GM12878 (cell line): ENCODE measurements around the gene PALMD.

ENCODE experiments used
- CREB1 ChIP-seq: IDR thresholded peaks from 2 replicates; pipeline ENCODE4 v1.6.1; 2012; ENCODE audit warnings: low read depth, mild to moderate bottlenecking, inconsistent platforms
- EZH2 ChIP-seq: IDR thresholded peaks from 2 replicates; pipeline ENCODE4 v1.6.1; 2012; ENCODE audit warnings: low read depth, mild to moderate bottlenecking, control low read depth, inconsistent platforms, low read length, borderline replicate concordance; ENCODE audit not compliant: control insufficient read depth
- GABPA ChIP-seq: IDR thresholded peaks from 2 replicates; pipeline ENCODE4 v1.6.1; 2014; ENCODE audit warnings: antibody characterized with exemption, low read depth, mild to moderate bottlenecking, inconsistent platforms
- KAT2A ChIP-seq: conservative IDR thresholded peaks from 2 replicates; pipeline ENCODE4 v1.6.1; 2011; ENCODE audit warnings: low read depth, low read length; ENCODE audit not compliant: control insufficient read depth
- MTA2 ChIP-seq: fragments of 450-650 bp; IDR thresholded peaks from 2 replicates; pipeline ENCODE4 v1.6.1; 2016; ENCODE audit warnings: low read depth, mild to moderate bottlenecking, moderate library complexity
- NR2C2 ChIP-seq: IDR thresholded peaks from 2 replicates; pipeline ENCODE4 v1.6.1; 2011; ENCODE audit warnings: borderline replicate concordance, low read depth; ENCODE audit not compliant: control insufficient read depth, insufficient read length
- SMC3 ChIP-seq: IDR thresholded peaks from 2 replicates; pipeline ENCODE4 v1.6.1; 2011; ENCODE audit warnings: low read length, improper control_type of control experiment, borderline replicate concordance
- SUZ12 ChIP-seq: fragments of 200-600 bp; sonication (generic); IDR thresholded peaks from one replicate; pipeline ENCODE4 v1.6.1; 2018; ENCODE audit warnings: antibody characterized with exemption, mild to moderate bottlenecking; ENCODE audit not compliant: unreplicated experiment
- TBL1XR1 ChIP-seq: IDR thresholded peaks from 2 replicates; pipeline ENCODE4 v1.6.1; 2012; ENCODE audit warnings: low read depth, low read length, improper control_type of control experiment
- YY1 ChIP-seq: IDR thresholded peaks from 2 replicates; pipeline ENCODE4 v1.6.1; 2011; ENCODE audit warnings: low read depth, mild to moderate bottlenecking, low read length
- TF ChIP-seq, protein P1 (sequence below): fragments of 150-350 bp; IDR thresholded peaks from 2 replicates; pipeline ENCODE4 v1.6.1; 2016; ENCODE audit warnings: low read depth, low read length
- TF ChIP-seq, protein P2 (sequence below): IDR thresholded peaks from 2 replicates; pipeline ENCODE4 v1.6.1; 2012; ENCODE audit warnings: mild to moderate bottlenecking, low read depth, low read length
- TF ChIP-seq, protein P3 (sequence below), 3 experiments: IDR thresholded peaks in 2 of 3; conservative IDR thresholded peaks in 1 of 3; 2 replicates each; pipeline ENCODE4 v1.5.1; 2011; ENCODE audit warnings: low read depth in 3 of 3, low read length in 3 of 3, mild to moderate bottlenecking in 3 of 3, control low read depth in 2 of 3, moderate library complexity in 2 of 3, inconsistent platforms in 1 of 3, mixed read lengths in 1 of 3; ENCODE audit not compliant: control insufficient read depth in 2 of 3, insufficient read depth in 1 of 3; ENCODE audit errors: extremely low read depth in 1 of 3
- TF ChIP-seq, protein P4 (sequence below): IDR thresholded peaks from 2 replicates; pipeline ENCODE4 v1.6.1; 2011; ENCODE audit warnings: mild to moderate bottlenecking, low read depth, low read length, moderate library complexity; ENCODE audit not compliant: insufficient replicate concordance

DNA sequence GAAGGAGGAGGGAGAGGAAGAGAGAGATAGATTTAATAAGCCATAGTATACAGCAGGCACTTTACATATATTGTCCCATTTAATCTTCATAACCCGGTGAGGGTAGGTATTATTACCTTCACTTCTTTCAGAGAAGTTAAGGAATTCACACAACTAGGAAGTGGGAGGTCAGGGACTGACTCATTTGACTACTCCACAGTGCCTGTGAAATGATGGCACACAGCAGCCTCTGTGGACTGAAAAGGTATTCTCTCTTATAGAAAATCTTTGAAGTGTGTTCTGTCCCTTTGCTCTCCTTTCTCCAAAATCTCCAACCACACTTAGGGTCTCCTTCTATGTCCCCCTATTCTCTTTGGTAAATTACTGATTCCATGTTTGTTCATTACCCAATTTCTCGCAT lies 23.9 kb downstream of the PALMD start:
- TF ChIP-seq, protein P1, sequence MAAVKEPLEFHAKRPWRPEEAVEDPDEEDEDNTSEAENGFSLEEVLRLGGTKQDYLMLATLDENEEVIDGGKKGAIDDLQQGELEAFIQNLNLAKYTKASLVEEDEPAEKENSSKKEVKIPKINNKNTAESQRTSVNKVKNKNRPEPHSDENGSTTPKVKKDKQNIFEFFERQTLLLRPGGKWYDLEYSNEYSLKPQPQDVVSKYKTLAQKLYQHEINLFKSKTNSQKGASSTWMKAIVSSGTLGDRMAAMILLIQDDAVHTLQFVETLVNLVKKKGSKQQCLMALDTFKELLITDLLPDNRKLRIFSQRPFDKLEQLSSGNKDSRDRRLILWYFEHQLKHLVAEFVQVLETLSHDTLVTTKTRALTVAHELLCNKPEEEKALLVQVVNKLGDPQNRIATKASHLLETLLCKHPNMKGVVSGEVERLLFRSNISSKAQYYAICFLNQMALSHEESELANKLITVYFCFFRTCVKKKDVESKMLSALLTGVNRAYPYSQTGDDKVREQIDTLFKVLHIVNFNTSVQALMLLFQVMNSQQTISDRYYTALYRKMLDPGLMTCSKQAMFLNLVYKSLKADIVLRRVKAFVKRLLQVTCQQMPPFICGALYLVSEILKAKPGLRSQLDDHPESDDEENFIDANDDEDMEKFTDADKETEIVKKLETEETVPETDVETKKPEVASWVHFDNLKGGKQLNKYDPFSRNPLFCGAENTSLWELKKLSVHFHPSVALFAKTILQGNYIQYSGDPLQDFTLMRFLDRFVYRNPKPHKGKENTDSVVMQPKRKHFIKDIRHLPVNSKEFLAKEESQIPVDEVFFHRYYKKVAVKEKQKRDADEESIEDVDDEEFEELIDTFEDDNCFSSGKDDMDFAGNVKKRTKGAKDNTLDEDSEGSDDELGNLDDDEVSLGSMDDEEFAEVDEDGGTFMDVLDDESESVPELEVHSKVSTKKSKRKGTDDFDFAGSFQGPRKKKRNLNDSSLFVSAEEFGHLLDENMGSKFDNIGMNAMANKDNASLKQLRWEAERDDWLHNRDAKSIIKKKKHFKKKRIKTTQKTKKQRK = no peak
- no peak for TF ChIP-seq TBL1XR1
- TF ChIP-seq, protein P2, sequence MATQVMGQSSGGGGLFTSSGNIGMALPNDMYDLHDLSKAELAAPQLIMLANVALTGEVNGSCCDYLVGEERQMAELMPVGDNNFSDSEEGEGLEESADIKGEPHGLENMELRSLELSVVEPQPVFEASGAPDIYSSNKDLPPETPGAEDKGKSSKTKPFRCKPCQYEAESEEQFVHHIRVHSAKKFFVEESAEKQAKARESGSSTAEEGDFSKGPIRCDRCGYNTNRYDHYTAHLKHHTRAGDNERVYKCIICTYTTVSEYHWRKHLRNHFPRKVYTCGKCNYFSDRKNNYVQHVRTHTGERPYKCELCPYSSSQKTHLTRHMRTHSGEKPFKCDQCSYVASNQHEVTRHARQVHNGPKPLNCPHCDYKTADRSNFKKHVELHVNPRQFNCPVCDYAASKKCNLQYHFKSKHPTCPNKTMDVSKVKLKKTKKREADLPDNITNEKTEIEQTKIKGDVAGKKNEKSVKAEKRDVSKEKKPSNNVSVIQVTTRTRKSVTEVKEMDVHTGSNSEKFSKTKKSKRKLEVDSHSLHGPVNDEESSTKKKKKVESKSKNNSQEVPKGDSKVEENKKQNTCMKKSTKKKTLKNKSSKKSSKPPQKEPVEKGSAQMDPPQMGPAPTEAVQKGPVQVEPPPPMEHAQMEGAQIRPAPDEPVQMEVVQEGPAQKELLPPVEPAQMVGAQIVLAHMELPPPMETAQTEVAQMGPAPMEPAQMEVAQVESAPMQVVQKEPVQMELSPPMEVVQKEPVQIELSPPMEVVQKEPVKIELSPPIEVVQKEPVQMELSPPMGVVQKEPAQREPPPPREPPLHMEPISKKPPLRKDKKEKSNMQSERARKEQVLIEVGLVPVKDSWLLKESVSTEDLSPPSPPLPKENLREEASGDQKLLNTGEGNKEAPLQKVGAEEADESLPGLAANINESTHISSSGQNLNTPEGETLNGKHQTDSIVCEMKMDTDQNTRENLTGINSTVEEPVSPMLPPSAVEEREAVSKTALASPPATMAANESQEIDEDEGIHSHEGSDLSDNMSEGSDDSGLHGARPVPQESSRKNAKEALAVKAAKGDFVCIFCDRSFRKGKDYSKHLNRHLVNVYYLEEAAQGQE = no peak
- TF ChIP-seq SMC3 = no peak
- TF ChIP-seq, protein P3, sequence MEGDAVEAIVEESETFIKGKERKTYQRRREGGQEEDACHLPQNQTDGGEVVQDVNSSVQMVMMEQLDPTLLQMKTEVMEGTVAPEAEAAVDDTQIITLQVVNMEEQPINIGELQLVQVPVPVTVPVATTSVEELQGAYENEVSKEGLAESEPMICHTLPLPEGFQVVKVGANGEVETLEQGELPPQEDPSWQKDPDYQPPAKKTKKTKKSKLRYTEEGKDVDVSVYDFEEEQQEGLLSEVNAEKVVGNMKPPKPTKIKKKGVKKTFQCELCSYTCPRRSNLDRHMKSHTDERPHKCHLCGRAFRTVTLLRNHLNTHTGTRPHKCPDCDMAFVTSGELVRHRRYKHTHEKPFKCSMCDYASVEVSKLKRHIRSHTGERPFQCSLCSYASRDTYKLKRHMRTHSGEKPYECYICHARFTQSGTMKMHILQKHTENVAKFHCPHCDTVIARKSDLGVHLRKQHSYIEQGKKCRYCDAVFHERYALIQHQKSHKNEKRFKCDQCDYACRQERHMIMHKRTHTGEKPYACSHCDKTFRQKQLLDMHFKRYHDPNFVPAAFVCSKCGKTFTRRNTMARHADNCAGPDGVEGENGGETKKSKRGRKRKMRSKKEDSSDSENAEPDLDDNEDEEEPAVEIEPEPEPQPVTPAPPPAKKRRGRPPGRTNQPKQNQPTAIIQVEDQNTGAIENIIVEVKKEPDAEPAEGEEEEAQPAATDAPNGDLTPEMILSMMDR (IDR thresholded peaks at IDR 0.05 in 2 of 3, conservative IDR thresholded peaks at IDR 0.05 in 1 of 3; ENCODE audit: control insufficient read depth in 2 of 3, extremely low read depth in 1 of 3, insufficient read depth in 1 of 3, low read depth in 3 of 3, low read length in 3 of 3) = no peak
- no peak for TF ChIP-seq GABPA
- no peak for TF ChIP-seq MTA2
- no peak for TF ChIP-seq NR2C2
- no peak for TF ChIP-seq SUZ12
- no peak for TF ChIP-seq CREB1
- no peak for TF ChIP-seq KAT2A
- TF ChIP-seq, protein P4, sequence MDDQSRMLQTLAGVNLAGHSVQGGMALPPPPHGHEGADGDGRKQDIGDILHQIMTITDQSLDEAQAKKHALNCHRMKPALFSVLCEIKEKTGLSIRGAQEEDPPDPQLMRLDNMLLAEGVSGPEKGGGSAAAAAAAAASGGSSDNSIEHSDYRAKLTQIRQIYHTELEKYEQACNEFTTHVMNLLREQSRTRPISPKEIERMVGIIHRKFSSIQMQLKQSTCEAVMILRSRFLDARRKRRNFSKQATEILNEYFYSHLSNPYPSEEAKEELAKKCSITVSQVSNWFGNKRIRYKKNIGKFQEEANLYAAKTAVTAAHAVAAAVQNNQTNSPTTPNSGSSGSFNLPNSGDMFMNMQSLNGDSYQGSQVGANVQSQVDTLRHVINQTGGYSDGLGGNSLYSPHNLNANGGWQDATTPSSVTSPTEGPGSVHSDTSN = no peak
- TF ChIP-seq YY1 = no peak
- no peak for TF ChIP-seq EZH2
